ENCODE results near the gene ARHGEF16. TPM values are rescaled to one million over a fixed set of nuclear protein-coding genes. Genes with fewer than 3 reads are reported as not detected.

Gene ARHGEF16
- total RNA-seq, 2 donors from 2014 or later, result 17.1 to 22.1 TPM

DNA sequence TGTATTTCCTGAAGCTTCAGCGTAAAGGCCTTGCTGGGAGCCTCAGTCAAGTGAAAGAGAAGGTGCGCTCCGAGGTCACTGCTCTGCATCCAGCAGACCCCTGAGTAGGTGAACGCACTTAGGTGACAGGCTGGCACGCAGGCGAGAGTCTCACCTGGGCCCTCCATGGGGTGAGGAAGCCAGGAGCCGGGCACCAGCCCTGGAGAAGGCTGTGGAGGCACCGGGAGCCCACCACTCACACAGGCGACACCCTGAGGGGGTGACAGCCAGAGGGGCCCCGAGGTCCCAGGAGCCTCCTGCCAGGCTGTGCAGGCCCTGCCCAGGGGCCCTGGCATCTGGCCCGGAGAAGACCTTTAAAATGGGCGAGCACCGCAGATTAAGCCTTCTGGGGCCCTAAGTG is 67.6 kb downstream of the ARHGEF16 start:
- 89 to 100% methylated on average over 2 to 13 of the region's 13 CpGs for WGBS, 2 donors
- Histone ChIP-seq H3K9me3 (no peaks in the 10 kb centered on the region), H3K4me3 (no peak overlapping the region), H3K4me1 (no peaks in the 10 kb centered on the region), H3K36me3 (replicated peaks in 1 of 2; ENCODE audit: insufficient read depth in 1 of 2, low read depth in 2 of 2) (no peaks in the 10 kb centered on the region), H3K27ac (no peak overlapping the region), H3K27me3 (no peaks in the 10 kb centered on the region)
- intact Hi-C loops (cut with DNase I), result no loop called here
- ATAC-seq, result no peak
- TF ChIP-seq POLR2A (IDR thresholded peaks at IDR 0.05), result no peak
- TF ChIP-seq, protein P1, sequence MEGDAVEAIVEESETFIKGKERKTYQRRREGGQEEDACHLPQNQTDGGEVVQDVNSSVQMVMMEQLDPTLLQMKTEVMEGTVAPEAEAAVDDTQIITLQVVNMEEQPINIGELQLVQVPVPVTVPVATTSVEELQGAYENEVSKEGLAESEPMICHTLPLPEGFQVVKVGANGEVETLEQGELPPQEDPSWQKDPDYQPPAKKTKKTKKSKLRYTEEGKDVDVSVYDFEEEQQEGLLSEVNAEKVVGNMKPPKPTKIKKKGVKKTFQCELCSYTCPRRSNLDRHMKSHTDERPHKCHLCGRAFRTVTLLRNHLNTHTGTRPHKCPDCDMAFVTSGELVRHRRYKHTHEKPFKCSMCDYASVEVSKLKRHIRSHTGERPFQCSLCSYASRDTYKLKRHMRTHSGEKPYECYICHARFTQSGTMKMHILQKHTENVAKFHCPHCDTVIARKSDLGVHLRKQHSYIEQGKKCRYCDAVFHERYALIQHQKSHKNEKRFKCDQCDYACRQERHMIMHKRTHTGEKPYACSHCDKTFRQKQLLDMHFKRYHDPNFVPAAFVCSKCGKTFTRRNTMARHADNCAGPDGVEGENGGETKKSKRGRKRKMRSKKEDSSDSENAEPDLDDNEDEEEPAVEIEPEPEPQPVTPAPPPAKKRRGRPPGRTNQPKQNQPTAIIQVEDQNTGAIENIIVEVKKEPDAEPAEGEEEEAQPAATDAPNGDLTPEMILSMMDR (IDR thresholded peaks at IDR 0.05), result no peak
- no peak for DNase-seq

DNA sequence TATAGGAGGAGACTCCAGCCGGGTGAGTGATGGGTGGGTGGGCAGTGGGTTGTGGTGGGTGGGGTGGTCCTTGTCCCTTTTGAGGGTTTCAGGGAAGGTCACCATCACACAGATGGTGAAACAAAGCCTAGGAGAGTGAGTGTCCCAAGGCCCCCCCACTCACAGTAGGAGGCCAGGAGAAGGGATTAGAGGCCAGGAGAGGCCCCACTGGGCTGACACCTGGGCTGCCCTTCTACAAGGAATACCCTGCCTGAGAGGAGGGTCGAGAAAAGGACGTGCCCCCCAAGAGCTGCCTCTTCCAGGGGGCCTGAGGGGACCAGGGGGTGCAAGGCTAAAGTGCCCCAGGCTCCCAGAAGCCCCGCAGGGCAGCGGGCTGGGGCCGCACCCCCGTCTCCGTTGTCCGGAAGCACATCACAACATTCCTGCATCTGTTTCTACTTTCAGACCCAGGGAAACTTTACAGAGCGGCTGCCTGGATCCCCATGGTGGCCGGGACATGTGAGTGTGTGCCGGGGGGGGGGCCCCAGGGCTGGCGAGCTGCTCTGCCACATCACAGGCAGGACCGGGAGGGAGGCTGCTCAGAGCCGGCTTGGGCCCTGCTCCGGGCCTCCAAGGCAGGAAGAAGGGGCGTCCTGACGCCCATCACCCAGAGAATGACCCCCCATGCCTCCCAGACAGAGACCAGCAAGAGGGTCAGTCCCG is 68.2 kb downstream of the ARHGEF16 start:
- intact Hi-C loops (cut with DNase I), result no loop called here
- no peaks in the 10 kb centered on the region for H3K4me1 ChIP-seq
- TF ChIP-seq POLR2A (IDR thresholded peaks at IDR 0.05), result no peak
- TF ChIP-seq, protein P1 (IDR thresholded peaks at IDR 0.05), result no peak
- H3K27ac ChIP-seq, result no peak overlapping the region
- 80 to 89% methylated on average over 6 to 19 of the region's 19 CpGs for WGBS, 2 donors
- no peaks in the 10 kb centered on the region for H3K9me3 ChIP-seq
- no peaks in the 10 kb centered on the region for H3K27me3 ChIP-seq
- DNase-seq (no peak), ATAC-seq (no peak)
- H3K36me3 ChIP-seq (replicated peaks in 1 of 2; ENCODE audit: insufficient read depth in 1 of 2, low read depth in 2 of 2), result no peaks in the 10 kb centered on the region
- no peak overlapping the region for H3K4me3 ChIP-seq

DNA sequence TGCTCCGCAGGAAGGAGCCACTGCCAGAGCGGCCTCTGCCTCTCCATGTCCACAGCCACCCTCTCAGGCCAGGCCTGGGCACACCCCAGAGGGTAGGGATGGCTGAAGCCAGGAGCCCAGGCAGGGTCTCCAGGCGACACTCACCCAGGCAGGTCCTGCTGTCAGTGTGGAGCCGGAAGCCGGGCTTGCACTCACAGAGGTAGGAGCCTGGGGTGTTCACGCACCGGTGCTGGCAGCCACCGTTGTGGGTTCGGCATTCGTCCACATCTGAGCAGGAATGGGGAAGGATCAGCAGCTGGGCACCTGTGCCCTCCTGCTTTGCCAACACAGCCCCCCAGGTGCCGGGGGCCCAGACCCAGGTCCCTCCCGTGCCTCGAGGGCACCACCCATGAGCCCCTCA is 69.5 kb downstream of the ARHGEF16 start:
- Histone ChIP-seq H3K4me1 (peaks cover 3% of the 10 kb centered on the region), H3K27ac (no peak overlapping the region), H3K9me3 (no peaks in the 10 kb centered on the region), H3K27me3 (no peaks in the 10 kb centered on the region), H3K36me3 (replicated peaks in 1 of 2; ENCODE audit: insufficient read depth in 1 of 2, low read depth in 2 of 2) (no peaks in the 10 kb centered on the region), H3K4me3 (no peak overlapping the region)
- ATAC-seq (no peak), DNase-seq (no peak)
- no peak for TF ChIP-seq POLR2A (IDR thresholded peaks at IDR 0.05)
- TF ChIP-seq, protein P1 (IDR thresholded peaks at IDR 0.05), result no peak
- WGBS, 2 donors, result 82% methylated on average over 13 of the region's 13 CpGs; no CpG with 5 or more reads in 1 of the 2 donors
- intact Hi-C loops (cut with DNase I), result no loop called here

DNA sequence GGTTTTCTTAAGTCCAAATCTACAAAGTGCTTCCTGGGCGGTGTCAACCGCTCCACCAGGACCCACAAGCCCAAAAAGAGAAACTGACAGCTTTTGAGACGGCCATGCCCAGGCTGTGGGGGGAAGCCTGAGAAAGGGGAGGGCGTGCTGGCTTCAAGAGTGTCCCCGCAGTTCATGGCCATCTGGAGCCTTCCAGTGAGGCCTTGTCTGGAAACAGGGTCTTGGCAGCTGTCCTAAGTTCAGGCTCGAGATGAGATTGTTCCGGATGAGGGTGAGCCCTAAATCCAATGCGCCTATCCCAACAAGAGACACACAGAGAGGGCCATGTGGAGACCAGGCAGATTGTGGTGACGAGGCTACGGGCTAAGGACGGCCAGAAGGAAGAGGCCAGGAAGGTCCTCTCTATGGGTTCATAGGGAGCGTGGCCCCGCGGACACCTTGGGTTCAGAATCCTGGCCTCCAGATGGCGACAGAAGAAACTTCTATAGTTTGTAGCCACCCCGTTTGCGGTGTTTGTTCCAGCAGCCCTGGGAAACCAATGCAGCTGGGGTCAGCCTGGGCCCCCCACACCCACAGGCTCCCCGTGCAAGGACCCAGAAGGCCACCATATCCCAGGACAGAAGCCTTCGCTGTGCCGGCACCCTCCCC is 70.2 kb downstream of the ARHGEF16 start:
- Histone ChIP-seq H3K9me3 (no peaks in the 10 kb centered on the region), H3K27me3 (no peaks in the 10 kb centered on the region), H3K4me3 (no peak overlapping the region), H3K36me3 (replicated peaks in 1 of 2; ENCODE audit: insufficient read depth in 1 of 2, low read depth in 2 of 2) (no peaks in the 10 kb centered on the region), H3K27ac (no peak overlapping the region), H3K4me1 (peaks cover 10% of the 10 kb centered on the region)
- intact Hi-C loops (cut with DNase I), result no loop called here
- no peak for ATAC-seq
- no peak for DNase-seq
- 87 to 88% methylated on average over 16 to 20 of the region's 20 CpGs for WGBS, 2 donors
- TF ChIP-seq, protein P1 (IDR thresholded peaks at IDR 0.05), result no peak
- TF ChIP-seq POLR2A (IDR thresholded peaks at IDR 0.05), result no peak

Measured in body of pancreas (tissue), 4 donors.